ENCODE data around the gene MCCC1.

MCCC1 gene

GRCh38 chr3:182980204-182981037 lies 118.9 kb downstream of the MCCC1 start, which contains the start of gene DCUN1D1:
TSS of gene DCUN1D1 (minus strand) at chr3:182980538. CDS start at chr3:182980489, 49 bp downstream.
- peak; percentile 76 for DNase-seq (ENCODE audit: low read depth)

GRCh38 chr3:182979674-182980191 lies 119.6 kb downstream of the MCCC1 start:
- no peak for DNase-seq (ENCODE audit: low read depth)

- no peak for DNase-seq (ENCODE audit: low read depth)
Measured at GRCh38 chr3:182979103-182979673, 120.1 kb downstream of the MCCC1 start.

DNA sequence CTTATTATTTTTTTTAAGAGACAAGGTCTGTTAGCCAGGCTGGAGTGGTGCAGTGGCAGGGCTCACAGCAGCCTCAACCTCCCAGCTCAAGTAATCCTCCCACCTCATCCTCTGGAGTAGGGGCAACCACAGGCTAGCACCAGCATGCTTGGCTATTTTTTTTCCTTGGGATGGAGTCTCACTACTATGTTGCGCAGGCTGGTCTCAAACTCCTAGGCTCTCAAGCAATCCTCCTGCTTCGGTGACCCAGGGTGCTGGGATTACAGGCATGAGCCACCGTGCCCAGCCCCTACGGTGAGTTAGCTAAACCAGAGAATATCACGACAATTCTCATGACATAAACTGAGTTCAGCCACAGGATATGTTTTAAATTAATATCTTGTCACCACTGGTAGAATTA lies 120.9 kb downstream of the MCCC1 start:
- DNase-seq (ENCODE audit: low read depth) = no peak

DNA sequence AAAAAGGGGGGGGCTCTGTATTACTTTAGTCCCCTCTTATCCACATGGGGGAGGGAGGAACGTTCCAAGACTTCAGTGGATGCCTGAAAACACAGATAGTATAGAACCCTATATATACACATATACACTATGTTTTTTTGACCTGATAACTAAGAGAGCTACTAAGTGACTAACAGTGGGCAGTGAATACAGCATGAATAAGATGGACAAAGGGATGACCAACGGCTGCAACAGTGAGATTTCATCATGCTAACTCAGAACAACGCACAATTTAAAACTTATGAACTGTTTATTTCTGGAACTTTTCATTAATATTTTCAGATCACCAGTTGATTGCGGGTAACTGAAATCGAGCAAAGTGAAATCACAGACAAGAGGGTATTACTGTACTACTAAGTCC lies 126.2 kb downstream of the MCCC1 start:
- DNase-seq (ENCODE audit: low read depth) = no peak

- DNase-seq (ENCODE audit: low read depth) = no peak
Measured at GRCh38 chr3:182972387-182972786, 126.9 kb downstream of the MCCC1 start.

- no peak for DNase-seq (ENCODE audit: low read depth)
Measured at GRCh38 chr3:182971637-182972036, 127.7 kb downstream of the MCCC1 start.

- no peak for DNase-seq (ENCODE audit: low read depth)
Measured at GRCh38 chr3:182970811-182971418, 128.4 kb downstream of the MCCC1 start.

GRCh38 chr3:182969853-182970252 lies 129.4 kb downstream of the MCCC1 start:
- DNase-seq (ENCODE audit: low read depth) = no peak

GRCh38 chr3:182969277-182969676 lies 130.0 kb downstream of the MCCC1 start:
- DNase-seq (ENCODE audit: low read depth) = no peak

- no peak for DNase-seq (ENCODE audit: low read depth)
Measured at GRCh38 chr3:182967218-182968204, 131.8 kb downstream of the MCCC1 start.

DNA sequence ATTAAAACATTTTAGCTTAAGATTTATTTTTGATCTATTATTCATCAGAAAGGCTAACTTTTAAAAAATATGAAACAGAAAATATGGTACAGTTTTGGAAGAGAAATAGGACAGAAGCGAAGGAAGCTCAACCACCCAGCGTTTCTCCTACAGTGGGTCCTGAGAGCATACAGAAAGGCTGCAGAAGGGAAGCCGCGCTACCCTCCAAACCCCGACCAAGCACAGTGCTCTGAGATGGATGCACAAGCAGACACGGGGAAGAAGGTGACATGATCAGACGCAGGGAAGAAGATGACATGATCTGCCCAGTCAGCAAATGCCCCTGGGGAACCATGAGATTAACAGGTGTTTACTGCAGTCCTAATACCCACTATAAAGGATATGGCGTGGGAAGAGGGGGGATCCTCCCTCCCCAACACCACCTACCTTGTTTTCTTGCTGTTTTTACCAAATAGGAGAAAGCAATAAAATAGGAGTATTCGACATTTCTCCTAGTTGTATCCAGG lies 133.4 kb downstream of the MCCC1 start:
- DNase-seq (ENCODE audit: low read depth) = no peak

Measured in stimulated activated CD4-positive, alpha-beta T cell treated with anti-CD3 and anti-CD28 coated beads, Interleukin-2, amount 100 ng/mL, for 4 hours (primary cell).